AG10803 (cell line): ENCODE measurements around the gene IKZF3.
A peak's percentile ranks its signal among the peaks of the same experiment; 100 is the strongest.

ENCODE experiments used
- DNase-seq: peaks from one replicate; pipeline ENCODE4 v3.0.0; 2010; ENCODE audit warnings: low read depth
- H3K4me3 ChIP-seq: 2 replicates; pipeline ENCODE4 v1.5.1; 2011; ENCODE audit warnings: mild to moderate bottlenecking, low read length, control low read depth
- CTCF ChIP-seq: conservative IDR thresholded peaks from 2 replicates; pipeline ENCODE4 v1.5.1; 2011; ENCODE audit warnings: mild to moderate bottlenecking, low read length, control low read depth, inconsistent platforms

Gene IKZF3

GRCh38 chr17:39761861-39762496 lies 102.1 kb downstream of the IKZF3 start:
- DNase-seq, result no peak
- H3K4me3 ChIP-seq, result no peak overlapping the region
- TF ChIP-seq CTCF, result no peak

- TF ChIP-seq CTCF, result no peak
- H3K4me3 ChIP-seq, result no peak overlapping the region
- DNase-seq, result no peak
Observed at GRCh38 chr17:39759204-39759603, 104.9 kb downstream of the IKZF3 start.

GRCh38 chr17:39757931-39758873 lies 105.9 kb downstream of the IKZF3 start:
- no peak for DNase-seq
- no peak overlapping the region for H3K4me3 ChIP-seq
- no peak for TF ChIP-seq CTCF

GRCh38 chr17:39757176-39757662 lies 106.9 kb downstream of the IKZF3 start:
- TF ChIP-seq CTCF, result no peak
- no peak overlapping the region for H3K4me3 ChIP-seq
- DNase-seq, result no peak

- H3K4me3 ChIP-seq, result no peak overlapping the region
- no peak for DNase-seq
- no peak for TF ChIP-seq CTCF
Observed at GRCh38 chr17:39756380-39757079, 107.6 kb downstream of the IKZF3 start.

- peak; percentile 34 for DNase-seq
- no peak overlapping the region for H3K4me3 ChIP-seq
Observed at GRCh38 chr17:39755554-39756379, 108.3 kb downstream of the IKZF3 start.

More at GRCh38 chr17:39755554-39756379, 108.3 kb downstream of the IKZF3 start:
- no peak for TF ChIP-seq CTCF
